Pancreas (tissue), 10 donors: ENCODE results near the gene AGO3. TPM values are rescaled to one million over a fixed set of nuclear protein-coding genes. Genes with fewer than 3 reads are reported as not detected.

ENCODE experiments used
- ATAC-seq, 4 donors: fragments of 200-7000 bp; cut with Tn5 transposase; one replicate each; pipeline versions ENCODE4 v1.8.0 to v1.9.1; 2020; ENCODE audit warnings: mild to moderate bottlenecking in 4 of 4, moderate library complexity in 4 of 4
- DNase-seq, 6 donors: peaks; one replicate each; pipeline ENCODE4 v3.0.0-alpha.2; 2020
- FAIRE-seq: peaks from 2 replicates; lab custom pipeline; 2012; peaks lifted over from hg19 to GRCh38; lab: Jason Lieb, UNC
- H3K27ac ChIP-seq, 4 donors: fragments of 200-600 bp; sonication (generic); 1 replicate in 3 of 4; 2 replicates in 1 of 4; pipeline versions ENCODE4 v1.5.0 to v1.8.0; 2020
- H3K27me3 ChIP-seq, 4 donors: fragments of 200-600 bp; one replicate each; pipeline ENCODE4 v1.8.0; 2021
- H3K36me3 ChIP-seq, 3 donors: fragments of 200-600 bp; sonication (generic) in 1 of 3; one replicate each; pipeline versions ENCODE4 v1.5.0 to v1.8.0; 2020 to 2021
- H3K4me1 ChIP-seq, 3 donors: fragments of 200-600 bp; one replicate each; pipeline ENCODE4 v1.8.0; 2021
- H3K4me3 ChIP-seq, 4 donors: fragments of 200-600 bp; sonication (generic) in 2 of 4; one replicate each; pipeline versions ENCODE4 v1.5.0 to v1.8.0; 2020 to 2021
- H3K9me3 ChIP-seq, 4 donors: fragments of 200-600 bp; one replicate each; pipeline ENCODE4 v1.8.0; 2021
- WGBS, 2 donors: extraction: QIAGEN DNeasy Blood & Tissue Kit; methylation state at CpG; one replicate each; pipeline ENCODE4 v1.1.7; 2013; 5-methylcytosine and 5-hydroxymethylcytosine counted together
- intact Hi-C, 3 donors: fragments of 100-400 bp; cut with DNase I; formaldehyde crosslinking; loops; one replicate each; pipeline versions ENCODE4 v1.11.1 to v1.14.2; 2022
- polyA plus RNA-seq, 2 donors: library from polyadenylated mRNA; stranded (reverse); fragments of 200-250 nt; gene quantifications; one replicate each; pipeline ENCODE4 v1.2.3, GENCODE V29; 2013
- total RNA-seq, 6 donors: library from RNA; stranded (reverse); fragmentation: NEBNext Ultra II Directional in 4 of 6; extraction: Animal tissue kit (Norgen Biotek cat#: 25700) in 4 of 6; gene quantifications; one replicate each; pipeline versions ENCODE4 v1.2.1 to v1.2.4, GENCODE V29; 2021 to 2023
- TF ChIP-seq, protein P1 (sequence below), 4 donors: fragments of 200-600 bp; sonication (generic) in 3 of 4; IDR thresholded peaks; one replicate each; pipeline versions ENCODE4 v1.5.0 to v1.8.0; 2021; ENCODE audit warnings: antibody characterized with exemption in 4 of 4
- donor health status: healthy with polysubstance abuse.
- donor health status: DM: no; HTN: no; CAD: no; lungs with moderate emphysema.
- donor health status: DM: no; HTN: no; CAD: no.
- donor health status: control.
- donor health status: control.
- donor health status: Bipolar disorder and iron deficiency.
- donor health status: DM: yes; HTN: yes; CAD: no.
- donor health status: DM: no; HTN: no; CAD: no.
- donor health status: DM: no; HTN: no; CAD: no.
- donor health status: DM: yes; HTN: yes; CAD: no.

Gene AGO3
- total and polyA plus RNA-seq, 8 donors = 2.2 to 16.6 (median 9.5) TPM

GRCh38 chr1:36055706-36056105 is 124.8 kb downstream of the AGO3 start:
- 90 to 95% methylated on average over 5 of the region's 5 CpGs for WGBS, 2 donors
- FAIRE-seq (no peak), ATAC-seq (no peak)

DNA sequence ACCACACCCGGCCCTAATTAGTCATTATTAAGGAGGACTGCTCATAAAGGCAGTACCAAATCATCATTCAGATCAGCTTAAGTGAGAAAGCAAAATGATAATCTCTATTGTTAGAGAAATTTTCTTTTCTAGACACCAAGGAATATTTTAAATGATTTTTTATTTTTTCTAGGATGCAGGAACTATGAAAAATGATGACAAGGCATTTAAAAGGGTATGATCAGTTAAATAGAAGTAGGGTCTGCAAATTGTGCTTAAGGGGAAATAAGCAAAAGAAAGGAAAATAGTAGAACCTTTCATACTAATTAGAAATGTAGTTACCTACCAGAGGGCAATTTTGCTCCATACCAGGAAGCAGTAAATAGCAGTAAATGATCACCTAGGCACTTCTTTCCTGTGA is 131.4 kb downstream of the AGO3 start:
- no peak overlapping the region for H3K4me3 ChIP-seq
- H3K27ac ChIP-seq = no peak overlapping the region
- TF ChIP-seq, protein P1, sequence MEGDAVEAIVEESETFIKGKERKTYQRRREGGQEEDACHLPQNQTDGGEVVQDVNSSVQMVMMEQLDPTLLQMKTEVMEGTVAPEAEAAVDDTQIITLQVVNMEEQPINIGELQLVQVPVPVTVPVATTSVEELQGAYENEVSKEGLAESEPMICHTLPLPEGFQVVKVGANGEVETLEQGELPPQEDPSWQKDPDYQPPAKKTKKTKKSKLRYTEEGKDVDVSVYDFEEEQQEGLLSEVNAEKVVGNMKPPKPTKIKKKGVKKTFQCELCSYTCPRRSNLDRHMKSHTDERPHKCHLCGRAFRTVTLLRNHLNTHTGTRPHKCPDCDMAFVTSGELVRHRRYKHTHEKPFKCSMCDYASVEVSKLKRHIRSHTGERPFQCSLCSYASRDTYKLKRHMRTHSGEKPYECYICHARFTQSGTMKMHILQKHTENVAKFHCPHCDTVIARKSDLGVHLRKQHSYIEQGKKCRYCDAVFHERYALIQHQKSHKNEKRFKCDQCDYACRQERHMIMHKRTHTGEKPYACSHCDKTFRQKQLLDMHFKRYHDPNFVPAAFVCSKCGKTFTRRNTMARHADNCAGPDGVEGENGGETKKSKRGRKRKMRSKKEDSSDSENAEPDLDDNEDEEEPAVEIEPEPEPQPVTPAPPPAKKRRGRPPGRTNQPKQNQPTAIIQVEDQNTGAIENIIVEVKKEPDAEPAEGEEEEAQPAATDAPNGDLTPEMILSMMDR (IDR thresholded peaks at IDR 0.05) = no peak
- ATAC-seq (no peak), FAIRE-seq (no peak), DNase-seq (no peak)
- H3K4me1 ChIP-seq = no peaks in the 10 kb centered on the region
- intact Hi-C loops = no loop called here
- H3K27me3 ChIP-seq = no peaks in the 10 kb centered on the region
- whole genome bisulfite sequencing, 2 donors = 92 to 95% methylated on average over 1 of the region's 1 CpG
- H3K36me3 ChIP-seq = no peaks in the 10 kb centered on the region
- no peaks in the 10 kb centered on the region for H3K9me3 ChIP-seq

More at GRCh38 chr1:36055706-36056105, 124.8 kb downstream of the AGO3 start:
- no peaks in the 10 kb centered on the region for H3K9me3 ChIP-seq
- DNase-seq = no peak
- H3K27me3 ChIP-seq = no peaks in the 10 kb centered on the region
- H3K4me3 ChIP-seq = no peak overlapping the region
- no peaks in the 10 kb centered on the region for H3K4me1 ChIP-seq
- intact Hi-C loops = no loop called here
- no peaks in the 10 kb centered on the region for H3K36me3 ChIP-seq
- H3K27ac ChIP-seq = no peak overlapping the region
- TF ChIP-seq, protein P1 (IDR thresholded peaks at IDR 0.05) = no peak

DNA sequence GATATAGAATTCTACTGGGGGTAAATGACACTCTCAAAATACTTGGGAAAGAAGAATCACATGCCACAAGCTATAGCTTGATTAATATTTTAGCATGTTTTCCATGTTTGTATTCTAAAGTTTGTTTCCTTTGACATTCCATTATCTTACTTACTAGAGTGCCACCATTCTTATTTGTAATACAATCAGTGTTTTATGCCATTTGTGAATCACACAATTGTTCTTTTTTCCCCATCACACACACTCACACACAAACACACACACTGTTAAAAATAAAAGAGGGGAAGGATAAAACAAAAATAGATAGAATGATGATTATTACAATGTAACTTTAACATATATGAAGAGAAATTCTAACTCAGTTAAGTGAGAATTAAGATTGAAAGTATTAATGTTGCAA is 137.0 kb downstream of the AGO3 start:
- FAIRE-seq = no peak
- intact Hi-C loops = no loop called here

DNA sequence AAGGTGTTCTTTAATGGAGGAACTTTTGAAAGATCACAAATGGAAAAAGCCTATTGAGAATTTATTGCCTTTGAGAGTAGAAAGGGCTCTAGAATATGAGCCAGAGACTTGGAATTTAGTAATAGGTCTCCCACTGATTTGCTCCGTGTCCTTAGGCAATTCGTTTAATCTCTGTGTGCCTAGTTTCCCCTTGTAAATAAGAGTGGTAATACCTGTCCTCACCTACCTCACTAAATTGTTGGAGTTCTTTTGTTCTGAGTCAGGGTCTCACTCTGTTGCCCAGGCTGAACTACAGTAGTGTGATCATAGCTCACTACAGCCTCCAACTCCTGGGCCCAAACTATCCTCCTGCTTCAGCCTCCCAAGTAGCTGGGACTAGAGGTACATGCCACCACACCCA is 138.0 kb downstream of the AGO3 start:
- TF ChIP-seq, protein P1 (IDR thresholded peaks at IDR 0.05) = no peak
- ATAC-seq = no peak

More for the DNA sequence above, 137.0 kb downstream of the AGO3 start:
- Histone ChIP-seq H3K9me3 (no peaks in the 10 kb centered on the region), H3K27me3 (no peaks in the 10 kb centered on the region), H3K4me1 (no peaks in the 10 kb centered on the region), H3K36me3 (no peaks in the 10 kb centered on the region), H3K27ac (no peak overlapping the region), H3K4me3 (no peak overlapping the region)
- DNase-seq (no peak), ATAC-seq (no peak)
- TF ChIP-seq, protein P1 (IDR thresholded peaks at IDR 0.05) = no peak

GRCh38 chr1:36070349-36070748 is 139.4 kb downstream of the AGO3 start:
- no peaks in the 10 kb centered on the region for H3K4me1 ChIP-seq
- H3K36me3 ChIP-seq = no peaks in the 10 kb centered on the region
- intact Hi-C loops = no loop called here
- TF ChIP-seq, protein P1 (IDR thresholded peaks at IDR 0.05) = no peak
- no peak overlapping the region for H3K4me3 ChIP-seq
- WGBS, 2 donors = 73 to 76% methylated on average over 2 of the region's 2 CpGs
- H3K27me3 ChIP-seq = no peaks in the 10 kb centered on the region
- H3K9me3 ChIP-seq = no peaks in the 10 kb centered on the region
- DNase-seq = no peak
- no peak for ATAC-seq
- no peak for FAIRE-seq
- no peak overlapping the region for H3K27ac ChIP-seq

More for the DNA sequence above, 138.0 kb downstream of the AGO3 start:
- no peaks in the 10 kb centered on the region for H3K9me3 ChIP-seq
- no peak for DNase-seq
- no peak overlapping the region for H3K27ac ChIP-seq
- H3K4me1 ChIP-seq = no peaks in the 10 kb centered on the region
- no peak for FAIRE-seq
- no peaks in the 10 kb centered on the region for H3K27me3 ChIP-seq
- H3K36me3 ChIP-seq = no peaks in the 10 kb centered on the region
- H3K4me3 ChIP-seq = no peak overlapping the region
- 88 to 93% methylated on average over 2 of the region's 2 CpGs for WGBS, 2 donors
- intact Hi-C loops = no loop called here
